Neural cell (in vitro differentiated cells): ENCODE data around the gene MBD5.

Experiments
- EP300 ChIP-seq: fragments of 450-650 bp; conservative IDR thresholded peaks from 2 replicates; pipeline ENCODE4 v1.6.1; 2014; ENCODE audit warnings: antibody characterized with exemption, mild to moderate bottlenecking, moderate library complexity; ENCODE audit not compliant: poor library complexity, severe bottlenecking
- EZH2 ChIP-seq: fragments of 200-600, 300-800 bp; shearing (Covaris generic), sonication (generic); IDR thresholded peaks from 2 replicates; pipeline ENCODE4 v1.6.1; 2014; ENCODE audit warnings: antibody characterized with exemption, low read length, borderline replicate concordance, mild to moderate bottlenecking; ENCODE audit not compliant: insufficient read depth, poor library complexity, severe bottlenecking
- MXI1 ChIP-seq: fragments of 450-650 bp; conservative IDR thresholded peaks from 2 replicates; pipeline ENCODE4 v1.6.1; 2014; ENCODE audit warnings: antibody characterized with exemption, mild to moderate bottlenecking; ENCODE audit not compliant: poor library complexity, severe bottlenecking
- POLR2AphosphoS5 ChIP-seq: IDR thresholded peaks from 2 replicates; pipeline ENCODE4 v1.6.1; 2012
- RAD21 ChIP-seq: fragments of 450-650 bp; conservative IDR thresholded peaks from 2 replicates; pipeline ENCODE4 v1.6.1; 2014; ENCODE audit warnings: antibody characterized with exemption, mild to moderate bottlenecking, moderate library complexity
- TAF1 ChIP-seq: IDR thresholded peaks from 2 replicates; pipeline ENCODE4 v1.6.1; 2012; ENCODE audit warnings: low read depth
- TF ChIP-seq, protein P1 (sequence below): fragments of 450-650 bp; IDR thresholded peaks from 2 replicates; pipeline ENCODE4 v1.5.1; 2014; ENCODE audit warnings: antibody characterized with exemption, mild to moderate bottlenecking, moderate library complexity; ENCODE audit not compliant: poor library complexity, severe bottlenecking

DNA sequence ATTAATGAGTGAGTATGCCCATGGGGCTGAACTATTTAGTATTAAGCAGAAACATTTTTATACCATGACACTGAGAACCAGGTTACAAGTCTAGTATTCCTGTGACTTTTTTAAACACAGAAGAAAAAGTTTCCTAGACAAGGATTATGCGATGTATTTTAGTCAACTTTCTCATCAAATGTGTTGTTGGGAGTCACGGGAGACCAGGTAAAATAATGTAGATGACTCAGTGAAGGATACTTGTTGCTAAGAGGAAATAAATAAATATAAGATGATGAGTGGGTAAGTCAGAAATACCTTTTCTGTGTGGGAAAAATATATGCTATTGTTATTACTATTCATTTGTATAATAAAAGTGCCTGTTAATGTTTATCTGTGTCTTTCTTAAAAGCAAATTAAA, 23.4 kb downstream of the MBD5 start:
- TF ChIP-seq POLR2AphosphoS5: no peak
- TF ChIP-seq, protein P1, sequence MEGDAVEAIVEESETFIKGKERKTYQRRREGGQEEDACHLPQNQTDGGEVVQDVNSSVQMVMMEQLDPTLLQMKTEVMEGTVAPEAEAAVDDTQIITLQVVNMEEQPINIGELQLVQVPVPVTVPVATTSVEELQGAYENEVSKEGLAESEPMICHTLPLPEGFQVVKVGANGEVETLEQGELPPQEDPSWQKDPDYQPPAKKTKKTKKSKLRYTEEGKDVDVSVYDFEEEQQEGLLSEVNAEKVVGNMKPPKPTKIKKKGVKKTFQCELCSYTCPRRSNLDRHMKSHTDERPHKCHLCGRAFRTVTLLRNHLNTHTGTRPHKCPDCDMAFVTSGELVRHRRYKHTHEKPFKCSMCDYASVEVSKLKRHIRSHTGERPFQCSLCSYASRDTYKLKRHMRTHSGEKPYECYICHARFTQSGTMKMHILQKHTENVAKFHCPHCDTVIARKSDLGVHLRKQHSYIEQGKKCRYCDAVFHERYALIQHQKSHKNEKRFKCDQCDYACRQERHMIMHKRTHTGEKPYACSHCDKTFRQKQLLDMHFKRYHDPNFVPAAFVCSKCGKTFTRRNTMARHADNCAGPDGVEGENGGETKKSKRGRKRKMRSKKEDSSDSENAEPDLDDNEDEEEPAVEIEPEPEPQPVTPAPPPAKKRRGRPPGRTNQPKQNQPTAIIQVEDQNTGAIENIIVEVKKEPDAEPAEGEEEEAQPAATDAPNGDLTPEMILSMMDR: no peak
- TF ChIP-seq RAD21: no peak
- no peak for TF ChIP-seq EP300
- TF ChIP-seq EZH2: no peak
- no peak for TF ChIP-seq MXI1
- no peak for TF ChIP-seq TAF1
